Liver (tissue), 9 donors: ENCODE data around the gene PFKL. TPM values are rescaled to one million over a fixed set of nuclear protein-coding genes. Genes with fewer than 3 reads are reported as not detected.

Experiments used
- DNase-seq: peaks from one replicate; pipeline ENCODE4 v3.0.0-alpha.2; 2017; ENCODE audit warnings: low spot score
- H3K27ac ChIP-seq, 2 donors: one replicate each; pipeline ENCODE4 v1.7.0; 2013; ENCODE audit warnings: inconsistent platforms in 2 of 2, low read length in 2 of 2, control low read depth in 1 of 2, low read depth in 1 of 2, mild to moderate bottlenecking in 1 of 2
- H3K27me3 ChIP-seq, 4 donors: one replicate each; pipeline versions ENCODE4 v1.6.1 to v1.7.0; 2013; ENCODE audit warnings: low read length in 3 of 4, inconsistent platforms in 1 of 4, mild to moderate bottlenecking in 1 of 4, moderate library complexity in 1 of 4; ENCODE audit not compliant: control insufficient read depth in 4 of 4, insufficient read depth in 4 of 4
- H3K36me3 ChIP-seq, 4 donors: one replicate each; pipeline versions ENCODE4 v1.6.1 to v1.7.0; 2013; ENCODE audit warnings: low read length in 3 of 4, mild to moderate bottlenecking in 3 of 4, low read depth in 1 of 4, moderate library complexity in 1 of 4; ENCODE audit not compliant: control insufficient read depth in 4 of 4, insufficient read depth in 3 of 4
- H3K4me1 ChIP-seq, 4 donors: one replicate each; pipeline versions ENCODE4 v1.6.1 to v1.7.0; 2013; ENCODE audit warnings: low read length in 3 of 4, mild to moderate bottlenecking in 3 of 4, moderate library complexity in 1 of 4; ENCODE audit not compliant: control insufficient read depth in 4 of 4, insufficient read depth in 4 of 4
- H3K4me3 ChIP-seq, 3 donors: one replicate each; pipeline versions ENCODE4 v1.6.1 to v1.7.0; 2013; ENCODE audit warnings: low read length in 3 of 3, control low read depth in 1 of 3, low read depth in 1 of 3, mild to moderate bottlenecking in 1 of 3
- H3K9ac ChIP-seq, 2 donors: one replicate each; pipeline ENCODE4 v1.7.0; 2013; ENCODE audit warnings: low read length in 2 of 2, mild to moderate bottlenecking in 2 of 2, moderate library complexity in 2 of 2, control low read depth in 1 of 2, low read depth in 1 of 2
- H3K9me3 ChIP-seq, 4 donors: one replicate each; pipeline versions ENCODE4 v1.6.1 to v1.7.0; 2013; ENCODE audit warnings: low read length in 3 of 4; ENCODE audit not compliant: control insufficient read depth in 4 of 4
- CTCF ChIP-seq: fragments of 150-350 bp; IDR thresholded peaks from 2 replicates; pipeline ENCODE4 v1.5.1; 2017; ENCODE audit warnings: improper control_type of control experiment, low read depth, low read length; ENCODE audit not compliant: missing input control
- EGR1 ChIP-seq, 2 donors: IDR thresholded peaks; 2 replicates each; pipeline ENCODE4 v1.6.1; 2016 to 2018; ENCODE audit warnings: antibody characterized with exemption in 2 of 2, low read depth in 2 of 2
- FOXA1 ChIP-seq: IDR thresholded peaks from 2 replicates; pipeline ENCODE4 v1.6.1; 2016; ENCODE audit warnings: antibody characterized with exemption
- FOXA2 ChIP-seq: IDR thresholded peaks from 2 replicates; pipeline ENCODE4 v1.6.1; 2016; ENCODE audit warnings: antibody characterized with exemption
- GABPA ChIP-seq, 2 donors: IDR thresholded peaks in 1 of 2; conservative IDR thresholded peaks in 1 of 2; 2 replicates each; pipeline ENCODE4 v1.6.1; 2016; ENCODE audit warnings: antibody characterized with exemption in 2 of 2, mild to moderate bottlenecking in 1 of 2, moderate library complexity in 1 of 2
- HNF4A ChIP-seq, 2 donors: conservative IDR thresholded peaks; 2 replicates each; pipeline ENCODE4 v1.6.1; 2016; ENCODE audit warnings: antibody characterized with exemption in 2 of 2, mild to moderate bottlenecking in 2 of 2
- HNF4G ChIP-seq: IDR thresholded peaks from 2 replicates; pipeline ENCODE4 v1.6.1; 2016; ENCODE audit warnings: antibody characterized with exemption
- JUND ChIP-seq, 2 donors: IDR thresholded peaks; 2 replicates each; pipeline ENCODE4 v1.6.1; 2016; ENCODE audit warnings: antibody characterized with exemption in 2 of 2
- NR2F2 ChIP-seq: IDR thresholded peaks from 2 replicates; pipeline ENCODE4 v1.6.1; 2016; ENCODE audit warnings: antibody characterized with exemption
- RAD21 ChIP-seq, 2 donors: IDR thresholded peaks; 2 replicates each; pipeline ENCODE4 v1.6.1; 2016; ENCODE audit warnings: antibody characterized with exemption in 2 of 2, mild to moderate bottlenecking in 2 of 2
- RXRA ChIP-seq, 2 donors: IDR thresholded peaks; 2 replicates each; pipeline ENCODE4 v1.6.1; 2017 to 2018; ENCODE audit warnings: antibody characterized with exemption in 2 of 2, mild to moderate bottlenecking in 1 of 2
- SP1 ChIP-seq: IDR thresholded peaks from 2 replicates; pipeline ENCODE4 v1.6.1; 2018; ENCODE audit warnings: antibody characterized with exemption, mild to moderate bottlenecking
- TAF1 ChIP-seq: conservative IDR thresholded peaks from 2 replicates; pipeline ENCODE4 v1.6.1; 2016; ENCODE audit warnings: antibody characterized with exemption, mild to moderate bottlenecking
- YY1 ChIP-seq: IDR thresholded peaks from 2 replicates; pipeline ENCODE4 v1.6.1; 2016; ENCODE audit warnings: antibody characterized with exemption, mild to moderate bottlenecking
- WGBS: extraction: QIAGEN DNeasy Blood & Tissue Kit; methylation state at CpG from one replicate; pipeline ENCODE4 v1.1.7; 2013; 5-methylcytosine and 5-hydroxymethylcytosine counted together
- polyA plus RNA-seq, 2 donors: library from polyadenylated mRNA; stranded (reverse) in 1 of 2; unstranded in 1 of 2; fragments of 200-250 nt in 1 of 2; fragments of >200 nt in 1 of 2; fragmentation: Nextera tagmentation in 1 of 2; extraction: Ambion mirVana in 1 of 2; gene quantifications; one replicate each; pipeline versions ENCODE4 v1.2.1 to v1.2.3, GENCODE V29; 2013 to 2015
- total RNA-seq, 2 donors: library from RNA; depleted of rRNA; stranded (reverse); fragments of >200 nt; gene quantifications; one replicate each; pipeline ENCODE4 v1.2.3, GENCODE V29; 2014
- TF ChIP-seq, protein P1 (sequence below): IDR thresholded peaks from 2 replicates; pipeline ENCODE4 v1.6.1; 2016; ENCODE audit warnings: antibody characterized with exemption
- TF ChIP-seq, protein P2 (sequence below): IDR thresholded peaks from 2 replicates; pipeline ENCODE4 v1.6.1; 2016; ENCODE audit warnings: antibody characterized with exemption
- TF ChIP-seq, protein P3 (sequence below): IDR thresholded peaks from 2 replicates; pipeline ENCODE4 v1.6.1; 2016; ENCODE audit warnings: antibody characterized with exemption, mild to moderate bottlenecking
- TF ChIP-seq, protein P4 (sequence below): IDR thresholded peaks from 2 replicates; pipeline ENCODE4 v1.6.1; 2016; ENCODE audit warnings: antibody characterized with exemption
- donor health status: healthy.
- donor health status: healthy.
- donor health status: healthy.
- donor health status: healthy.
- donor health status: healthy.

PFKL gene
- total and polyA plus RNA-seq, 4 donors, result 48.1 to 98.4 (median 81.0) TPM

DNA sequence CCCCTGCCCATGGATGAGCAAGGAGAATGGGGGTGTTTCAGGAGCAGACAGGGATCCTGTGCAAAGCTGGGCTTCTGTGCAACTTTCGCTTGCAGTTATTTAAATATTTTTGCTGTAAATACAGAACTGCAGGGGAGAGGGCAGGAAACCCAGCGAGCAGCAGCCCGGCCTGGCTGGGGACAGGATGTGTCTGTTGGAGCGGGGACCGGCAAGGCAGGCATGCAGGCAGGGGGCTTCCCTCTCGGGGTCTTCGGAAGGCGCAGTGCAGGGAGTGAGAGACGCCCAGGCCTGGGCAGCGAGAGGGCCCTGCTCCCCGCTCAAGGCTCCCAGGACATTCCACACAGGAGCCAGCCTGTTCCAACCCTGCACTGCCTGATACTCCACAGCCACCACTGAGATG, 15.9 kb upstream of the PFKL start:
- no peaks in the 10 kb centered on the region for H3K27me3 ChIP-seq
- no peak overlapping the region for H3K9ac ChIP-seq
- H3K9me3 ChIP-seq, result no peaks in the 10 kb centered on the region
- TF ChIP-seq RAD21 (IDR thresholded peaks at IDR 0.05) (no peak), GABPA (IDR thresholded peaks at IDR 0.05 in 1 of 2, conservative IDR thresholded peaks at IDR 0.05 in 1 of 2) (no peak), TAF1 (no peak), HNF4A (conservative IDR thresholded peaks at IDR 0.05) (no peak), EGR1 (IDR thresholded peaks at IDR 0.05; ENCODE audit: low read depth in 2 of 2) (no peak), NR2F2 (no peak), JUND (IDR thresholded peaks at IDR 0.05) (no peak)
- TF ChIP-seq, protein P1, sequence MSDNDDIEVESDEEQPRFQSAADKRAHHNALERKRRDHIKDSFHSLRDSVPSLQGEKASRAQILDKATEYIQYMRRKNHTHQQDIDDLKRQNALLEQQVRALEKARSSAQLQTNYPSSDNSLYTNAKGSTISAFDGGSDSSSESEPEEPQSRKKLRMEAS, result no peak
- TF ChIP-seq, protein P2, sequence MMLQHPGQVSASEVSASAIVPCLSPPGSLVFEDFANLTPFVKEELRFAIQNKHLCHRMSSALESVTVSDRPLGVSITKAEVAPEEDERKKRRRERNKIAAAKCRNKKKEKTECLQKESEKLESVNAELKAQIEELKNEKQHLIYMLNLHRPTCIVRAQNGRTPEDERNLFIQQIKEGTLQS, result no peak
- no peak for DNase-seq
- no peak overlapping the region for H3K4me3 ChIP-seq
- no peaks in the 10 kb centered on the region for H3K36me3 ChIP-seq
- WGBS, result 78% methylated on average over 11 of the region's 11 CpGs
- no peaks in the 10 kb centered on the region for H3K4me1 ChIP-seq
- H3K27ac ChIP-seq, result no peak overlapping the region

GRCh38 chr21:44285138-44285992, 14.5 kb upstream of the PFKL start, which contains the start of gene AIRE:
TSS of gene AIRE (plus strand) at chr21:44285876. CDS start at chr21:44286007, 131 bp downstream.
- TF ChIP-seq RAD21 (IDR thresholded peaks at IDR 0.05) (no peak), NR2F2 (no peak), JUND (IDR thresholded peaks at IDR 0.05) (no peak), EGR1 (IDR thresholded peaks at IDR 0.05; ENCODE audit: low read depth in 2 of 2) (no peak), FOXA2 (no peak), HNF4G (no peak), YY1 (no peak), RXRA (IDR thresholded peaks at IDR 0.05) (no peak), CTCF (no peak), TAF1 (no peak), SP1 (no peak), FOXA1 (no peak), HNF4A (conservative IDR thresholded peaks at IDR 0.05) (no peak)
- TF ChIP-seq, protein P3, sequence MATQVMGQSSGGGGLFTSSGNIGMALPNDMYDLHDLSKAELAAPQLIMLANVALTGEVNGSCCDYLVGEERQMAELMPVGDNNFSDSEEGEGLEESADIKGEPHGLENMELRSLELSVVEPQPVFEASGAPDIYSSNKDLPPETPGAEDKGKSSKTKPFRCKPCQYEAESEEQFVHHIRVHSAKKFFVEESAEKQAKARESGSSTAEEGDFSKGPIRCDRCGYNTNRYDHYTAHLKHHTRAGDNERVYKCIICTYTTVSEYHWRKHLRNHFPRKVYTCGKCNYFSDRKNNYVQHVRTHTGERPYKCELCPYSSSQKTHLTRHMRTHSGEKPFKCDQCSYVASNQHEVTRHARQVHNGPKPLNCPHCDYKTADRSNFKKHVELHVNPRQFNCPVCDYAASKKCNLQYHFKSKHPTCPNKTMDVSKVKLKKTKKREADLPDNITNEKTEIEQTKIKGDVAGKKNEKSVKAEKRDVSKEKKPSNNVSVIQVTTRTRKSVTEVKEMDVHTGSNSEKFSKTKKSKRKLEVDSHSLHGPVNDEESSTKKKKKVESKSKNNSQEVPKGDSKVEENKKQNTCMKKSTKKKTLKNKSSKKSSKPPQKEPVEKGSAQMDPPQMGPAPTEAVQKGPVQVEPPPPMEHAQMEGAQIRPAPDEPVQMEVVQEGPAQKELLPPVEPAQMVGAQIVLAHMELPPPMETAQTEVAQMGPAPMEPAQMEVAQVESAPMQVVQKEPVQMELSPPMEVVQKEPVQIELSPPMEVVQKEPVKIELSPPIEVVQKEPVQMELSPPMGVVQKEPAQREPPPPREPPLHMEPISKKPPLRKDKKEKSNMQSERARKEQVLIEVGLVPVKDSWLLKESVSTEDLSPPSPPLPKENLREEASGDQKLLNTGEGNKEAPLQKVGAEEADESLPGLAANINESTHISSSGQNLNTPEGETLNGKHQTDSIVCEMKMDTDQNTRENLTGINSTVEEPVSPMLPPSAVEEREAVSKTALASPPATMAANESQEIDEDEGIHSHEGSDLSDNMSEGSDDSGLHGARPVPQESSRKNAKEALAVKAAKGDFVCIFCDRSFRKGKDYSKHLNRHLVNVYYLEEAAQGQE, result no peak
- TF ChIP-seq, protein P4, sequence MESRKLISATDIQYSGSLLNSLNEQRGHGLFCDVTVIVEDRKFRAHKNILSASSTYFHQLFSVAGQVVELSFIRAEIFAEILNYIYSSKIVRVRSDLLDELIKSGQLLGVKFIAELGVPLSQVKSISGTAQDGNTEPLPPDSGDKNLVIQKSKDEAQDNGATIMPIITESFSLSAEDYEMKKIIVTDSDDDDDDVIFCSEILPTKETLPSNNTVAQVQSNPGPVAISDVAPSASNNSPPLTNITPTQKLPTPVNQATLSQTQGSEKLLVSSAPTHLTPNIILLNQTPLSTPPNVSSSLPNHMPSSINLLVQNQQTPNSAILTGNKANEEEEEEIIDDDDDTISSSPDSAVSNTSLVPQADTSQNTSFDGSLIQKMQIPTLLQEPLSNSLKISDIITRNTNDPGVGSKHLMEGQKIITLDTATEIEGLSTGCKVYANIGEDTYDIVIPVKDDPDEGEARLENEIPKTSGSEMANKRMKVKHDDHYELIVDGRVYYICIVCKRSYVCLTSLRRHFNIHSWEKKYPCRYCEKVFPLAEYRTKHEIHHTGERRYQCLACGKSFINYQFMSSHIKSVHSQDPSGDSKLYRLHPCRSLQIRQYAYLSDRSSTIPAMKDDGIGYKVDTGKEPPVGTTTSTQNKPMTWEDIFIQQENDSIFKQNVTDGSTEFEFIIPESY, result no peak
- TF ChIP-seq, protein P2, result no peak
- TF ChIP-seq, protein P1, result no peak
- no peaks in the 10 kb centered on the region for H3K9me3 ChIP-seq
- no peak for DNase-seq
- H3K9ac ChIP-seq, result no peak within 1 kb of the TSS
- no peaks in the 10 kb centered on the region for H3K36me3 ChIP-seq
- no peak within 1 kb of the TSS for H3K4me3 ChIP-seq
- H3K27ac ChIP-seq, result no peak within 1 kb of the TSS
- H3K4me1 ChIP-seq, result no peaks in the 10 kb centered on the region
- no peaks in the 10 kb centered on the region for H3K27me3 ChIP-seq
- 37% methylated on average over 56 of the region's 56 CpGs for WGBS
